ENCODE measurements around the gene SRPK2.

The SRPK2 gene

GRCh38 chr7:105321754-105322455 lies 66.8 kb downstream of the SRPK2 start:
- Mint-ChIP-seq H3K27ac (peak overlapping the region in 1 of 3 experiments; percentile 28), H3K4me1 (peaks cover 21% of the 10 kb centered on the region), H3K4me3 (no peak overlapping the region), H3K9me3 (peaks cover 3% of the 10 kb centered on the region), H3K36me3 (ENCODE audit: low read depth) (peaks cover 16% of the 10 kb centered on the region), H3K27me3 (ENCODE audit: low read depth) (no peaks in the 10 kb centered on the region)
- TF ChIP-seq CTCF (IDR thresholded peaks at IDR 0.05; ENCODE audit: unreplicated experiment in 3 of 3): no peak

- H3K9me3 Mint-ChIP-seq: peaks cover 3% of the 10 kb centered on the region
- H3K4me1 Mint-ChIP-seq: peaks cover 21% of the 10 kb centered on the region
- H3K36me3 Mint-ChIP-seq (ENCODE audit: low read depth): peaks cover 16% of the 10 kb centered on the region
- no peak overlapping the region for H3K27ac Mint-ChIP-seq
- H3K4me3 Mint-ChIP-seq: no peak overlapping the region
- no peak for TF ChIP-seq CTCF (IDR thresholded peaks at IDR 0.05; ENCODE audit: unreplicated experiment in 3 of 3)
- H3K27me3 Mint-ChIP-seq (ENCODE audit: low read depth): no peaks in the 10 kb centered on the region
Observed at GRCh38 chr7:105320896-105321295, 67.8 kb downstream of the SRPK2 start.

GRCh38 chr7:105319578-105319977 lies 69.1 kb downstream of the SRPK2 start:
- H3K4me1 Mint-ChIP-seq: peaks cover 26% of the 10 kb centered on the region
- no peak overlapping the region for H3K27ac Mint-ChIP-seq
- no peaks in the 10 kb centered on the region for H3K27me3 Mint-ChIP-seq (ENCODE audit: low read depth)
- H3K36me3 Mint-ChIP-seq (ENCODE audit: low read depth): peaks cover 16% of the 10 kb centered on the region
- H3K4me3 Mint-ChIP-seq: no peak overlapping the region
- TF ChIP-seq CTCF (IDR thresholded peaks at IDR 0.05; ENCODE audit: unreplicated experiment in 3 of 3): no peak
- peaks cover 3% of the 10 kb centered on the region for H3K9me3 Mint-ChIP-seq

GRCh38 chr7:105316578-105317344 lies 72.0 kb downstream of the SRPK2 start:
- H3K9me3 Mint-ChIP-seq: peaks cover 3% of the 10 kb centered on the region
- no peak for TF ChIP-seq CTCF (IDR thresholded peaks at IDR 0.05; ENCODE audit: unreplicated experiment in 3 of 3)
- peaks cover 7% of the 10 kb centered on the region for H3K36me3 Mint-ChIP-seq (ENCODE audit: low read depth)
- no peak overlapping the region for H3K4me3 Mint-ChIP-seq
- H3K4me1 Mint-ChIP-seq: peaks cover 20% of the 10 kb centered on the region
- H3K27ac Mint-ChIP-seq: no peak overlapping the region
- no peaks in the 10 kb centered on the region for H3K27me3 Mint-ChIP-seq (ENCODE audit: low read depth)

- H3K27ac Mint-ChIP-seq: no peak overlapping the region
- no peaks in the 10 kb centered on the region for H3K9me3 Mint-ChIP-seq
Observed at GRCh38 chr7:105315357-105315756, 73.4 kb downstream of the SRPK2 start.

More at GRCh38 chr7:105315357-105315756, 73.4 kb downstream of the SRPK2 start:
- no peaks in the 10 kb centered on the region for H3K36me3 Mint-ChIP-seq (ENCODE audit: low read depth)
- H3K27me3 Mint-ChIP-seq (ENCODE audit: low read depth): no peaks in the 10 kb centered on the region
- H3K4me1 Mint-ChIP-seq: peaks cover 20% of the 10 kb centered on the region
- TF ChIP-seq CTCF (IDR thresholded peaks at IDR 0.05; ENCODE audit: unreplicated experiment in 3 of 3): no peak
- H3K4me3 Mint-ChIP-seq: no peak overlapping the region

Measured in nephron (organoid).